HG02798 (cell line): ENCODE data around the gene PCDHB4.
"Not testable (repeated sequence)": the region's sequence is repeated elsewhere in the genome, so short reads cannot be mapped to it uniquely, and the experiment has no call there.

Experiments
- ATAC-seq: cut with Tn5 transposase; IDR thresholded peaks from one replicate; pipeline ENCODE4 v1.9.1; 2021; ENCODE audit warnings: mild to moderate bottlenecking; ENCODE audit not compliant: unreplicated experiment, poor library complexity

The PCDHB4 gene

GRCh38 chr5:141149812-141150211 is 28.2 kb downstream of the PCDHB4 start, which contains the start of gene PCDHB6:
TSS of gene PCDHB6 (plus strand) at chr5:141150057. CDS start at chr5:141150258, 201 bp downstream.
- ATAC-seq = no peak

DNA sequence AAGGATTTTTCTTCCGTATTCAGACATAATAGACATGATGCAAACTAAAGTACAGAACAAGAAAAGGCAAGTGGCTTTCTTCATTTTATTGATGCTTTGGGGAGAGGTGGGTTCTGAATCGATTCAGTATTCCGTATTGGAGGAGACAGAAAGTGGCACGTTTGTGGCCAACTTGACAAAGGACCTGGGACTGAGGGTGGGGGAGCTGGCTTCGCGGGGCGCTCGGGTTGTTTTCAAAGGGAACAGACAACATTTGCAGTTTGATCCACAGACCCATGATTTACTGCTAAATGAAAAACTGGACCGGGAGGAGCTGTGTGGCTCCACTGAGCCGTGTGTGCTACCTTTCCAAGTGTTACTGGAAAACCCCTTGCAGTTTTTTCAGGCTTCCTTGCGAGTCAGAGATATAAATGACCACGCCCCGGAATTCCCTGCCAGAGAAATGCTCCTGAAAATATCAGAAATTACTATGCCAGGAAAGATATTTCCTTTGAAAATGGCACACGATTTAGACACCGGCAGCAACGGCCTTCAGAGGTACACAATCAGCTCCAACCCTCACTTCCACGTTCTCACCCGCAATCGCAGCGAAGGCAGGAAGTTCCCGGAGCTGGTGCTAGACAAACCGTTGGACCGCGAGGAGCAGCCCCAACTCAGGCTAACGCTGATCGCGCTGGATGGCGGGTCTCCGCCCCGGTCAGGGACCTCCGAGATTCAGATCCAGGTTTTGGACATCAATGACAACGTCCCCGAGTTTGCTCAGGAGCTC is 28.8 kb downstream of the PCDHB4 start:
- no peak for ATAC-seq

DNA sequence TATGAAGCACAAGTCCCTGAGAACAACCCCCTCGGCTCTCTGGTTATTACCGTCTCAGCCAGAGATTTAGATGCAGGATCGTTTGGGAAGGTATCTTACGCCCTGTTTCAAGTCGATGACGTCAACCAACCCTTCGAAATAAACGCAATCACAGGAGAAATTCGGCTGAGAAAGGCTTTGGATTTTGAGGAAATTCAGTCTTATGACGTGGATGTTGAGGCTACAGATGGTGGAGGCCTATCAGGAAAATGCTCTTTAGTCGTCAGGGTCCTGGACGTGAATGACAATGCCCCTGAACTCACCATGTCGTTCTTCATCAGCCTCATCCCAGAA is 29.3 kb downstream of the PCDHB4 start:
- ATAC-seq = no peak

- not testable (repeated sequence) for ATAC-seq
Measured at GRCh38 chr5:141151632-141152031, 30.0 kb downstream of the PCDHB4 start.

DNA sequence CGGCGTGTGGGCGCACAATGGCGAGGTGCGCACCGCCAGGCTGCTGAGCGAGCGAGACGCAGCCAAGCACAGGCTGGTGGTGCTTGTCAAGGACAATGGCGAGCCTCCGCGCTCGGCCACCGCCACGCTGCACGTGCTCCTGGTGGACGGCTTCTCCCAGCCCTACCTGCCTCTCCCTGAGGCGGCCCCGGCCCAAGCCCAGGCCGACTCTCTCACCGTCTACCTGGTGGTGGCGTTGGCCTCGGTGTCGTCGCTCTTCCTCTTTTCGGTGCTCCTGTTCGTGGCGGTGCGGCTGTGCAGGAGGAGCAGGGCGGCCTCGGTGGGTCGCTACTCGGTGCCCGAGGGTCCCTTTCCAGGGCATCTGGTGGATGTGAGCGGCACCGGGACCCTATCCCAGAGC is 30.5 kb downstream of the PCDHB4 start:
- not testable (repeated sequence) for ATAC-seq

GRCh38 chr5:141155540-141156374 is 34.1 kb downstream of the PCDHB4 start:
- ATAC-seq = no peak

GRCh38 chr5:141157356-141157755 is 35.7 kb downstream of the PCDHB4 start:
- ATAC-seq = not testable (repeated sequence)

DNA sequence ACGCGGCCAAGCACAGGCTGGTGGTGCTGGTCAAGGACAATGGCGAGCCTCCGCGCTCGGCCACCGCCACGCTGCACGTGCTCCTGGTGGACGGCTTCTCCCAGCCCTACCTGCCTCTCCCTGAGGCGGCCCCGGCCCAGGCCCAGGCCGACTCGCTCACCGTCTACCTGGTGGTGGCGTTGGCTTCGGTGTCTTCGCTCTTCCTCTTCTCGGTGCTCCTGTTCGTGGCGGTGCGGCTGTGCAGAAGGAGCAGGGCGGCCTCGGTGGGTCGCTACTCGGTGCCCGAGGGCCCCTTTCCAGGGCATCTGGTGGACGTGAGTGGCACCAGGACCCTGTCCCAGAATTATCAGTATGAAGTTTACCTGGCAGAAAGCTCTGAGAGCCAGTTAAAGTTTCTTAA is 36.3 kb downstream of the PCDHB4 start:
- not testable (repeated sequence) for ATAC-seq

- ATAC-seq = no peak
Measured at GRCh38 chr5:141172381-141173204, 51.0 kb downstream of the PCDHB4 start, which contains the start of gene PCDHB7. TSS of gene PCDHB7 (plus strand) at chr5:141172644. CDS start at chr5:141172836, 192 bp downstream.

- ATAC-seq = not testable (repeated sequence)
Measured at GRCh38 chr5:141174291-141175104, 52.9 kb downstream of the PCDHB4 start.
